Measurements from ENCODE around the gene CACNG3. TPM values are rescaled to one million over a fixed set of nuclear protein-coding genes. Genes with fewer than 3 reads are reported as not detected.
"Not testable (repeated sequence)": the region's sequence is repeated elsewhere in the genome, so short reads cannot be mapped to it uniquely, and the experiment has no call there.

Gene CACNG3
- total RNA-seq, 1 experiment from 2014 or later: not detected

DNA sequence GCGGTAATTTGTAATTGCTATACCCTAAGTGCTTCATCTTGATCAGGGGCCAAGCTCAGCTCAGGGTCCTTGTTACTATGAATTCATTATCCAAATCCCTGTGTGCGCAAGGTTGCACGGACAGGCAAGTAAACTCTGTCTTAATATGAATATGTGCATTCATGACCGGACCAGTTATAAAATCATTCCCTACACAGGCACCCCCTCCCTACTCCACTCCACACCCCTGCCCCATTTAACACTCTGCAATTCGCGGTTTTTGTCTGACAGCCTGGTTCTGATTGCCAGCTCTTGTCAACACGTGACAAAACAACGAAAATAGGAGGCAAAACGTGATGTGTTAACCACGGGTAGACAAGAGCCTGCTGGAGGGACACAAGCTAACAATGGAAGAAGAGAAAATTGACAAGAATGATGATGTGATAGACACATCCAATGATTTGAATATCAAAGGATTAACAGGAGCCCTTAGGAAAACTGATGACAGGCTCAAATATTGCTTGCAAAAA lies 76.5 kb downstream of the CACNG3 start:
- DNase-seq (ENCODE audit: low read depth): no peak

DNA sequence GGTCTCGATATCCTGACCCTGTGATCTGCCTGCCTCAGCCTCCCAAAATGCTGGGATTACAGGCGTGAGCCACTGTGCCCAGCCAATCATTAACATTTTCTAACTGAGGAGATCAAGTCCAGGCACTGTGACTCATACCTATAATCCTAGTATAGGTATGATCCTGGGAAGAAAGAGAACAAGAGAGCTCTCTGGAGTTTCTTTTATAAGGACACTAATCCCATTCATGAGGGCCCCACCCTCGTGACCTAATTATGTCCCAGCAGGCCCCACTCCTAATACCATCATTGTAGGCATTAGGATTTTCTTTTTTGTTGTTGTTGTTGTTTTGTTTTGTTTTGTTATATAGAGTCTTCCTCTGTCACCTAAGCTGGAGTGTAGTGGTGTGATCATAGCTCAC lies 80.4 kb downstream of the CACNG3 start:
- no peak for DNase-seq (ENCODE audit: low read depth)

DNA sequence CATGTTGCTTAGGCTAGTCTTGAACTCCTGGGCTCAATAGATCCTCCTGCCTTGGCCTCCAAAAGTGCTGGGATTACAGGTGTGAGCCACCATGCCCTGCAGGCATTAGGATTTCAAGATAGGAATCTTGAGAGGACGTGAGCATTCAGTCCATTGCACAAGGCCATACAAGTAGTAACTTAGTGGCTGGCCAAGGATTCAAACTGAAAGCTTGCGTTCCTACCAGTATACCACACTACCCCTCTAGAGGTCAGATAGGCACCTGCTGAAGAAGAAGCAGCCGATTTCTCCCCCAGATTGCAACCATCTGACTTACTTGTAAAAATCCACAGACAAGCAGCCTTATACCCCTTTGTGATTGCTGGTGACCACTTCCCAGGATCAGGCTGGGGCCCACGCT lies 80.9 kb downstream of the CACNG3 start:
- no peak for DNase-seq (ENCODE audit: low read depth)

- not testable (repeated sequence) for DNase-seq (ENCODE audit: low read depth)
These were observed 87.7 kb downstream of the CACNG3 start for GRCh38 chr16:24343829-24344228.

DNA sequence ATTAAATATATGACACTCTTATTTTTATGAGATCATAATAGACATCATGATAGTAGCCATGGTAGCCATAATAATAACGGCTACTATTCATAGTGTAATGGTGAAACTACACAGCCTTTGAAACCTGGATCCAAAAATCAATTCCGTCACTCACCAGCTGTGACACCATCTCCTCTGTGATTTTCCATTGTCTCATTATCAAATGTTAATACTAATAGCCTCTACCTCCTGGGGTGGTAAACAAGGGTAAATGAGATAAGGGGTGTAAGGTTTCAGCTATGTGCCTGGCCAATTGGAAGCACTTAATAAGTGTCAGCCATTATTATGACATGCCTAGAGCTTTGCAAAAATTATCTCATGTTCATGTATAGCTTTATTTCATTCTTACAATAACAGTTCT lies 88.6 kb downstream of the CACNG3 start:
- DNase-seq (ENCODE audit: low read depth): peak; percentile 9

- DNase-seq (ENCODE audit: low read depth): no peak
These were observed 89.6 kb downstream of the CACNG3 start for GRCh38 chr16:24345704-24346103.

GRCh38 chr16:24346734-24347133 lies 90.6 kb downstream of the CACNG3 start:
- DNase-seq (ENCODE audit: low read depth): no peak

GRCh38 chr16:24347556-24347955 lies 91.4 kb downstream of the CACNG3 start:
- DNase-seq (ENCODE audit: low read depth): no peak

GRCh38 chr16:24348545-24349290 lies 92.6 kb downstream of the CACNG3 start:
- no peak for DNase-seq (ENCODE audit: low read depth)

GRCh38 chr16:24349320-24349719 lies 93.2 kb downstream of the CACNG3 start:
- no peak for DNase-seq (ENCODE audit: low read depth)

DNA sequence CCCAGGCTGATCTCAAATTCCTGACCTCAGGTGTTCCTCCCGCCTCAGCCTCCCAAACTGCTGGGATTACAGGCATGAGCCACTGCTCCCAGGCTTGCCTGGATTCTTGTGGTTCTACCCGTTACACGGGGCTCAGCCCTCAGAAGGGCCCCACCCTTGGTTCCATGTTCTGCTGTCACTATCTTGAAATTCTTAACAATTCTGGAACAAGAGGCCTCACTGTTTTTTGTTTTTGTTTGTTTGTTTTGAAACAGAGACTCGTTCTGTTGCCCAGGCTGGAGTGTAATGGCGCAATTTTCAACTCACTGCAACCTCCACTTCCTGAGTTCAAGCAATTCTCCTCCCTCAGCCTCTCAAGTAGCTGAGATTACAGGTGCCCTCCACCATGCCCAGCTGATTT lies 96.6 kb downstream of the CACNG3 start:
- no peak for DNase-seq (ENCODE audit: low read depth)

- DNase-seq (ENCODE audit: low read depth): no peak
These were observed 97.5 kb downstream of the CACNG3 start for GRCh38 chr16:24353622-24354021.

GRCh38 chr16:24357511-24357910 lies 101.4 kb downstream of the CACNG3 start:
- no peak for DNase-seq (ENCODE audit: low read depth)

DNA sequence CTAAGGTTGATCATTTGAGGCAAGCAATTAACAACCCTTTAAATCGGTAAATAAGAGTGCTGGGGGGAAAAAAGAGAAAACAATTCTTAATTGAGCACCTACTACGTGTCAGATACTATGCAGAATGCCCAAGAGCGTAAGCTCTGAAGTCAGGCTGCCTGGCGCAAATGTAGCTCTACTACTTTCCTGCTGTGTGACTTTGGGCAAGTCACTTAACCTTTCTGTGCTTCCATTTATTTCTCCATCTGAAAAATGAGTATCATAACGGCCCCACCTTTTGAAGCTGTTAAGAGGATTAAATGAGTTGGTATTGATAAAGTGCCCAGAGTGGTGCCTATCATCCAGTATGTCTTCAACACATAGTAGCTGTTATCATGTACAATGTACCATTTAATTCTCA lies 102.0 kb downstream of the CACNG3 start:
- DNase-seq (ENCODE audit: low read depth): no peak

DNA sequence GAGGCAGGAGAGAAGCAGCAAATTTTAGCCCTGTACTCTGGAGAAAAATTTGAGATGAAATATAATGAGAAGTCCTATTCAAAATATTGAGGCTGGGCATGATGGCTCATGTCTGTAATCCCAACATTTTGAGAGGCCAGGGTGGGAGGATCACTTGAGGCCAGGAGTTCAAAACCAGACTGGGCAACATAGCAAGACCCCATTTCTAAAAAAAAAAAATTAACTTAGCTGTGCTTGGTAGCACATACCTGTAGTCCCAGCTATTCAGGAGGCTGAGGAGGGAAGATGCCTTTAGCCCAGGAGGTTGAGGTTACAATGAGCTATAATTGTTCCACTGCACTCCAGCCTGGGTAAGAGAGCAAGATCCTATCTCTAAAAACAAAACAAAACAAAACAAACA lies 103.4 kb downstream of the CACNG3 start:
- DNase-seq (ENCODE audit: low read depth): no peak

- DNase-seq (ENCODE audit: low read depth): no peak
These were observed 104.8 kb downstream of the CACNG3 start for GRCh38 chr16:24360936-24361335.

- DNase-seq (ENCODE audit: low read depth): no peak
These were observed 108.5 kb downstream of the CACNG3 start for GRCh38 chr16:24364596-24364995.

- DNase-seq (ENCODE audit: low read depth): peak; percentile 17
These were observed 111.1 kb downstream of the CACNG3 start for GRCh38 chr16:24367186-24367710.

- no peak for DNase-seq (ENCODE audit: low read depth)
These were observed 116.7 kb downstream of the CACNG3 start for GRCh38 chr16:24372824-24373223.

DNA sequence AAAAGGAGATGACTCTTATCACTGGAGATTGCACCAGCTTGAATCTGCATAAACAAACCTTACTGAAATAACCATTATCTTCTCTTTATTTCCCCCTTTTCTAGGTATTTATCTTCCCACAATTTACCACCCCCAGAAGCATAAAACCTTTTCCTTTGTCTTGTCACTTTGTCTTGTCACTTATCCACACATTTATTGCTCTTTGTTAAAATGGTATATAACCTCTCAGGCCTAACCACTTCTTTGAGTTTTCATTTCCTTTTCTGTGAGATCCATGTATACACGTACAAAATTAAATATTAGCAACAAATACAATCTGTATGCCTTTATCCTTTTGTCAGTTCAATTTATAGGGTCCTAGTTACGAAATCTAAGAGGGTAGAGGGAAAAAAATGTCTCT lies 122.9 kb downstream of the CACNG3 start:
- no peak for DNase-seq (ENCODE audit: low read depth)

DNA sequence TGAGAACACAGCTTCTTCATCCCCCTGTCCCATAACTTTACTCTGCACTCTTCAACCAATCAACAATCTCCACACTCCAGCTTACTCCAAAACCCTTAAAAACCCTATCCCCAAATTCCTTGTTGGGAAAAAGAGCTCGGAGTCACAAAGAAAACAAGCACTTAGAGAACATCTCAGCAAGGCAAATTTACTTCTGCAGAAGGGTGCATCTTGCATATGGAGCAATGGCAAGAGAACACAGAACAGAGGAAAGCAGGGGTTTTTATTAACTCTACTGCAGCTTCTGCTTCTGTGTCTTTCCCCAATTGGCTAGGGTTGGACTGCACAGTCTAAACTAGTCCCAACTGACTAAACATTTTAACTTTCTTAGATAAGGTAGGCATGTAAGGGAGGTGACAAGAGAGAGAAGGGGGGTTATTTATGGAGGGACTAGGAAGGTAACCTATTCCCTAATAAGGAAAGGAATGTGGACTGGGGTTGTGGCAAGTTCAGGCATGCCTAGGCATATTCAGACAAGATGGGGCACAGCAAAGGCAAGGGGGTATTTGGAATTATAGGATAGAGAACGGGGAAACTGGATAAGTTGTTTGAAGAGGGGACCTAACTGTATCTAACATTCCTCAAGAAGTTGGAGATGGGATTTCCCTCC lies 125.5 kb downstream of the CACNG3 start:
- DNase-seq (ENCODE audit: low read depth): no peak

- DNase-seq (ENCODE audit: low read depth): no peak
These were observed 126.8 kb downstream of the CACNG3 start for GRCh38 chr16:24382762-24383407.

GRCh38 chr16:24394341-24394740 lies 138.2 kb downstream of the CACNG3 start:
- DNase-seq (ENCODE audit: low read depth): no peak

Measured in Daoy (cell line).